ENCODE data around the gene GPRASP1.
"Not testable (repeated sequence)": the region's sequence is repeated elsewhere in the genome, so short reads cannot be mapped to it uniquely, and the experiment has no call there.

Gene GPRASP1

GRCh38 chrX:102669526-102669925 is 18.2 kb downstream of the GPRASP1 start:
- no peak for TF ChIP-seq CTCF (IDR thresholded peaks at IDR 0.05; ENCODE audit: borderline replicate concordance, insufficient read depth, low read depth, low read length)
- no peak overlapping the region for H3K4me3 ChIP-seq (ENCODE audit: low read depth, low read length)

- no peak overlapping the region for H3K4me3 ChIP-seq (ENCODE audit: low read depth, low read length)
- TF ChIP-seq CTCF (IDR thresholded peaks at IDR 0.05; ENCODE audit: borderline replicate concordance, insufficient read depth, low read depth, low read length): no peak
Observed at GRCh38 chrX:102672856-102673255, 21.6 kb downstream of the GPRASP1 start.

- not testable (repeated sequence) for H3K4me3 ChIP-seq (ENCODE audit: low read depth, low read length)
Observed at GRCh38 chrX:102677479-102677878, 26.2 kb downstream of the GPRASP1 start.

GRCh38 chrX:102684772-102685520 is 33.7 kb downstream of the GPRASP1 start:
- TF ChIP-seq CTCF (IDR thresholded peaks at IDR 0.05; ENCODE audit: borderline replicate concordance, insufficient read depth, low read depth, low read length): no peak

GRCh38 chrX:102694749-102695148 is 43.5 kb downstream of the GPRASP1 start:
- no peak for TF ChIP-seq CTCF (IDR thresholded peaks at IDR 0.05; ENCODE audit: borderline replicate concordance, insufficient read depth, low read depth, low read length)
- no peak overlapping the region for H3K4me3 ChIP-seq (ENCODE audit: low read depth, low read length)

More at GRCh38 chrX:102684772-102685520, 33.7 kb downstream of the GPRASP1 start:
- no peak overlapping the region for H3K4me3 ChIP-seq (ENCODE audit: low read depth, low read length)

- H3K4me3 ChIP-seq (ENCODE audit: low read depth, low read length): no peak overlapping the region
- TF ChIP-seq CTCF (IDR thresholded peaks at IDR 0.05; ENCODE audit: borderline replicate concordance, insufficient read depth, low read depth, low read length): no peak
Observed at GRCh38 chrX:102696306-102696705, 45.0 kb downstream of the GPRASP1 start.

GRCh38 chrX:102697494-102697893 is 46.2 kb downstream of the GPRASP1 start:
- H3K4me3 ChIP-seq (ENCODE audit: low read depth, low read length): no peak overlapping the region
- no peak for TF ChIP-seq CTCF (IDR thresholded peaks at IDR 0.05; ENCODE audit: borderline replicate concordance, insufficient read depth, low read depth, low read length)
